GM23338 (cell line): Measurements from ENCODE around the gene SUSD3.

Experiments used
- CREB1 ChIP-seq: fragments of 250-450 bp; sonication (Bioruptor Pico); IDR thresholded peaks from 2 replicates; pipeline ENCODE4 v1.5.0; 2020; ENCODE audit warnings: low read depth, mild to moderate bottlenecking, moderate library complexity
- EZH2 ChIP-seq: fragments of 200-600 bp; sonication (generic); IDR thresholded peaks from one replicate; pipeline ENCODE4 v1.8.0; 2017; ENCODE audit warnings: antibody characterized with exemption, mild to moderate bottlenecking, low read depth; ENCODE audit not compliant: unreplicated experiment
- JUNB ChIP-seq: IDR thresholded peaks from one replicate; pipeline ENCODE4 v1.6.1; 2016; ENCODE audit warnings: antibody characterized with exemption; ENCODE audit not compliant: unreplicated experiment
- NANOG ChIP-seq: IDR thresholded peaks from 2 replicates; pipeline ENCODE4 v1.6.1; 2016; ENCODE audit warnings: antibody characterized with exemption, borderline replicate concordance
- POLR2AphosphoS5 ChIP-seq: IDR thresholded peaks from 2 replicates; pipeline ENCODE4 v1.6.1; 2016; ENCODE audit warnings: antibody characterized with exemption, low read depth
- TF ChIP-seq, protein P1 (sequence below), 2 experiments: fragments of 200-600 bp in 1 of 2; sonication (generic) in 1 of 2; conservative IDR thresholded peaks; 2 replicates each; pipeline versions ENCODE4 v1.5.1 to v1.6.1; 2016 to 2017; ENCODE audit warnings: antibody characterized with exemption in 2 of 2, low read depth in 2 of 2, mild to moderate bottlenecking in 2 of 2, moderate library complexity in 1 of 2
- TF ChIP-seq, protein P2 (sequence below): IDR thresholded peaks from one replicate; pipeline ENCODE4 v1.6.1; 2018; ENCODE audit warnings: antibody characterized with exemption; ENCODE audit not compliant: unreplicated experiment

DNA sequence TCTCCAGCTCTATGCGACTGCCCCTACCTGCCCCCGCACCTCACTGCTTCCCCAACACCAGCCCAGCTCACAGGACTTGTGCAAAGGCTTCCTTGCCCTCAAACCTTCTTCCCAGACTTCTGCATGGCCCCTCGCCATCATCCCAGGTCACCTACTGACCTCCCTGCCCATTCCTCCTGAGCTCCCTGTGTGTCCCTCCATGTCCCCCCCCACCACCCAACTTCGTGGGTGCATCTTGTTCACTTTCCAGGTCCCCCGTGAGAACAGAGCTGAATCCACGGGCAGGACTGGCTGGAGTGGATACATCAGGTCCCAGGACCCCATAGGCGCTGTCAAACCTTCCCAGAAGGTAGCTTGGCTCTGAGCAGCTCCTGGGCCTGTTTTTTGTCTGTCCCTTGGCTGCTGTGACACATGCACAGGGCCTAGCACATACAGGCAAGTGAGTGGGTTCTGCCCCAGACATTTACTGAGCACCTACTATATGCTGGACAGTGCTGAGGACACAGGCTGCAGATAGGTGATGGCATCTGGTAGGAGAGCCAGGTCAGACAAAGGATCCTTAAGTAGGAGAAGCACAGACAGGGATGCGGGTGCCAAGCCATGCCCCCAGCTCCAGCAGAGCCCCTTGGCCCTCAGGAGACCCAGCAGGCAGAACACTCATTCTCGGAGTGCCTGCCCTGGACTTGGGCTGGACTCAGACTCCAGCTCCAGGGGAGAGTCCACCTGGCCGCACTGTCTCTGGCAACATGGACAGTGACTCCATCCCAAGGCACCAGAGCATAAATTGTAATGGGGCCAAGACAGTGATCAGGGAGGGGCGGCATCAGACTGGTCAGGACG, 60.6 kb downstream of the SUSD3 start:
- TF ChIP-seq POLR2AphosphoS5 (no peak), NANOG (no peak), EZH2 (no peak), JUNB (no peak), CREB1 (CRISPR knock-in tag) (no peak)
- TF ChIP-seq, protein P1, sequence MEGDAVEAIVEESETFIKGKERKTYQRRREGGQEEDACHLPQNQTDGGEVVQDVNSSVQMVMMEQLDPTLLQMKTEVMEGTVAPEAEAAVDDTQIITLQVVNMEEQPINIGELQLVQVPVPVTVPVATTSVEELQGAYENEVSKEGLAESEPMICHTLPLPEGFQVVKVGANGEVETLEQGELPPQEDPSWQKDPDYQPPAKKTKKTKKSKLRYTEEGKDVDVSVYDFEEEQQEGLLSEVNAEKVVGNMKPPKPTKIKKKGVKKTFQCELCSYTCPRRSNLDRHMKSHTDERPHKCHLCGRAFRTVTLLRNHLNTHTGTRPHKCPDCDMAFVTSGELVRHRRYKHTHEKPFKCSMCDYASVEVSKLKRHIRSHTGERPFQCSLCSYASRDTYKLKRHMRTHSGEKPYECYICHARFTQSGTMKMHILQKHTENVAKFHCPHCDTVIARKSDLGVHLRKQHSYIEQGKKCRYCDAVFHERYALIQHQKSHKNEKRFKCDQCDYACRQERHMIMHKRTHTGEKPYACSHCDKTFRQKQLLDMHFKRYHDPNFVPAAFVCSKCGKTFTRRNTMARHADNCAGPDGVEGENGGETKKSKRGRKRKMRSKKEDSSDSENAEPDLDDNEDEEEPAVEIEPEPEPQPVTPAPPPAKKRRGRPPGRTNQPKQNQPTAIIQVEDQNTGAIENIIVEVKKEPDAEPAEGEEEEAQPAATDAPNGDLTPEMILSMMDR (conservative IDR thresholded peaks at IDR 0.05; ENCODE audit: low read depth in 2 of 2): no peak
- TF ChIP-seq, protein P2, sequence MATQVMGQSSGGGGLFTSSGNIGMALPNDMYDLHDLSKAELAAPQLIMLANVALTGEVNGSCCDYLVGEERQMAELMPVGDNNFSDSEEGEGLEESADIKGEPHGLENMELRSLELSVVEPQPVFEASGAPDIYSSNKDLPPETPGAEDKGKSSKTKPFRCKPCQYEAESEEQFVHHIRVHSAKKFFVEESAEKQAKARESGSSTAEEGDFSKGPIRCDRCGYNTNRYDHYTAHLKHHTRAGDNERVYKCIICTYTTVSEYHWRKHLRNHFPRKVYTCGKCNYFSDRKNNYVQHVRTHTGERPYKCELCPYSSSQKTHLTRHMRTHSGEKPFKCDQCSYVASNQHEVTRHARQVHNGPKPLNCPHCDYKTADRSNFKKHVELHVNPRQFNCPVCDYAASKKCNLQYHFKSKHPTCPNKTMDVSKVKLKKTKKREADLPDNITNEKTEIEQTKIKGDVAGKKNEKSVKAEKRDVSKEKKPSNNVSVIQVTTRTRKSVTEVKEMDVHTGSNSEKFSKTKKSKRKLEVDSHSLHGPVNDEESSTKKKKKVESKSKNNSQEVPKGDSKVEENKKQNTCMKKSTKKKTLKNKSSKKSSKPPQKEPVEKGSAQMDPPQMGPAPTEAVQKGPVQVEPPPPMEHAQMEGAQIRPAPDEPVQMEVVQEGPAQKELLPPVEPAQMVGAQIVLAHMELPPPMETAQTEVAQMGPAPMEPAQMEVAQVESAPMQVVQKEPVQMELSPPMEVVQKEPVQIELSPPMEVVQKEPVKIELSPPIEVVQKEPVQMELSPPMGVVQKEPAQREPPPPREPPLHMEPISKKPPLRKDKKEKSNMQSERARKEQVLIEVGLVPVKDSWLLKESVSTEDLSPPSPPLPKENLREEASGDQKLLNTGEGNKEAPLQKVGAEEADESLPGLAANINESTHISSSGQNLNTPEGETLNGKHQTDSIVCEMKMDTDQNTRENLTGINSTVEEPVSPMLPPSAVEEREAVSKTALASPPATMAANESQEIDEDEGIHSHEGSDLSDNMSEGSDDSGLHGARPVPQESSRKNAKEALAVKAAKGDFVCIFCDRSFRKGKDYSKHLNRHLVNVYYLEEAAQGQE: no peak
